LNCAP (cell line): ENCODE measurements around the gene UNC50.

Experiments used
- CTCF ChIP-seq: fragments of 450-650 bp; IDR thresholded peaks from 2 replicates; pipeline ENCODE4 v1.5.1; 2017; ENCODE audit warnings: mild to moderate bottlenecking

UNC50 gene

GRCh38 chr2:98649135-98649991 lies 41.0 kb downstream of the UNC50 start:
- peak; percentile 93 for TF ChIP-seq CTCF

- no peak for TF ChIP-seq CTCF
These were observed 41.6 kb downstream of the UNC50 start for GRCh38 chr2:98649992-98650375.

GRCh38 chr2:98650998-98651397 lies 42.6 kb downstream of the UNC50 start:
- TF ChIP-seq CTCF, result no peak

GRCh38 chr2:98654699-98655495 lies 46.5 kb downstream of the UNC50 start:
- TF ChIP-seq CTCF, result no peak

- no peak for TF ChIP-seq CTCF
These were observed 48.4 kb downstream of the UNC50 start for GRCh38 chr2:98656800-98657199.

GRCh38 chr2:98658816-98659490 lies 50.6 kb downstream of the UNC50 start:
- no peak for TF ChIP-seq CTCF

- no peak for TF ChIP-seq CTCF
These were observed 55.2 kb downstream of the UNC50 start for GRCh38 chr2:98663511-98664090.
